KMS-11 (cell line): Measurements from ENCODE around the gene CCDC148.
"Not testable (repeated sequence)": the region's sequence is repeated elsewhere in the genome, so short reads cannot be mapped to it uniquely, and the experiment has no call there.

Experiments used
- H2AFZ ChIP-seq: fragments of 200-600 bp; sonication (generic); 2 replicates; pipeline ENCODE4 v1.6.1; 2016; ENCODE audit warnings: antibody characterized with exemption, mixed run types, low read depth
- H3K27ac ChIP-seq: fragments of 200-600 bp; sonication (generic); 2 replicates; pipeline ENCODE4 v1.6.1; 2016; ENCODE audit warnings: mild to moderate bottlenecking, mixed run types
- H3K27me3 ChIP-seq: fragments of 200-600 bp; sonication (generic); 2 replicates; pipeline ENCODE4 v1.6.1; 2017; ENCODE audit warnings: mild to moderate bottlenecking, low read depth, mixed run types, moderate library complexity; ENCODE audit not compliant: insufficient read depth
- H3K36me3 ChIP-seq: fragments of 200-600 bp; sonication (generic); 2 replicates; pipeline ENCODE4 v1.6.1; 2017; ENCODE audit warnings: mild to moderate bottlenecking, mixed run types; ENCODE audit not compliant: insufficient read depth
- H3K4me1 ChIP-seq: fragments of 200-600 bp; sonication (generic); 2 replicates; pipeline ENCODE4 v1.6.1; 2016; ENCODE audit warnings: mild to moderate bottlenecking, low read depth, mixed run types; ENCODE audit not compliant: poor library complexity, severe bottlenecking
- H3K4me2 ChIP-seq: fragments of 200-600 bp; sonication (generic); 2 replicates; pipeline ENCODE4 v1.7.0; 2016; ENCODE audit warnings: mild to moderate bottlenecking, mixed run types
- H3K4me3 ChIP-seq: fragments of 200-600 bp; sonication (generic); IDR thresholded peaks from 2 replicates; pipeline ENCODE4 v1.6.1; 2017; ENCODE audit warnings: low read depth, low read length, mixed read lengths; ENCODE audit not compliant: insufficient read depth
- H3K79me2 ChIP-seq: fragments of 200-600 bp; sonication (generic); 2 replicates; pipeline ENCODE4 v1.6.1; 2016; ENCODE audit warnings: low read depth, mixed run types; ENCODE audit not compliant: insufficient read depth
- H3K9ac ChIP-seq: fragments of 200-600 bp; sonication (generic); 2 replicates; pipeline ENCODE4 v1.6.1; 2016; ENCODE audit warnings: mild to moderate bottlenecking, mixed run types
- H4K20me1 ChIP-seq: fragments of 200-600 bp; sonication (generic); 2 replicates; pipeline ENCODE4 v1.6.1; 2016; ENCODE audit warnings: mild to moderate bottlenecking, mixed run types; ENCODE audit not compliant: insufficient read depth
- TF ChIP-seq, protein P1 (sequence below): fragments of 200-600 bp; sonication (generic); conservative IDR thresholded peaks from 2 replicates; pipeline ENCODE4 v1.6.1; 2017; ENCODE audit warnings: low read depth, mild to moderate bottlenecking, antibody characterized with exemption, low read length, moderate library complexity, mixed read lengths

CCDC148 gene

GRCh38 chr2:158458617-158458920 lies 2.0 kb upstream of the CCDC148 start:
- H3K27ac ChIP-seq = peak overlapping the region; percentile 91; the same call in 1 of the 2 replicates

GRCh38 chr2:158457826-158458616 lies 1.5 kb upstream of the CCDC148 start:
- H3K4me1 ChIP-seq = peaks cover 49% of the 10 kb centered on the region
- peak overlapping the region; percentile 91 for H3K27ac ChIP-seq
- H3K4me3 ChIP-seq = peak overlapping the region; percentile 97
- H3K27me3 ChIP-seq = no peaks in the 10 kb centered on the region
- H3K36me3 ChIP-seq = no peaks in the 10 kb centered on the region
- H4K20me1 ChIP-seq = peaks cover 33% of the 10 kb centered on the region
- peak overlapping the region; percentile 86 for H3K4me2 ChIP-seq
- TF ChIP-seq, protein P1, sequence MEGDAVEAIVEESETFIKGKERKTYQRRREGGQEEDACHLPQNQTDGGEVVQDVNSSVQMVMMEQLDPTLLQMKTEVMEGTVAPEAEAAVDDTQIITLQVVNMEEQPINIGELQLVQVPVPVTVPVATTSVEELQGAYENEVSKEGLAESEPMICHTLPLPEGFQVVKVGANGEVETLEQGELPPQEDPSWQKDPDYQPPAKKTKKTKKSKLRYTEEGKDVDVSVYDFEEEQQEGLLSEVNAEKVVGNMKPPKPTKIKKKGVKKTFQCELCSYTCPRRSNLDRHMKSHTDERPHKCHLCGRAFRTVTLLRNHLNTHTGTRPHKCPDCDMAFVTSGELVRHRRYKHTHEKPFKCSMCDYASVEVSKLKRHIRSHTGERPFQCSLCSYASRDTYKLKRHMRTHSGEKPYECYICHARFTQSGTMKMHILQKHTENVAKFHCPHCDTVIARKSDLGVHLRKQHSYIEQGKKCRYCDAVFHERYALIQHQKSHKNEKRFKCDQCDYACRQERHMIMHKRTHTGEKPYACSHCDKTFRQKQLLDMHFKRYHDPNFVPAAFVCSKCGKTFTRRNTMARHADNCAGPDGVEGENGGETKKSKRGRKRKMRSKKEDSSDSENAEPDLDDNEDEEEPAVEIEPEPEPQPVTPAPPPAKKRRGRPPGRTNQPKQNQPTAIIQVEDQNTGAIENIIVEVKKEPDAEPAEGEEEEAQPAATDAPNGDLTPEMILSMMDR = peak; percentile 32
- H3K9ac ChIP-seq = peak overlapping the region; percentile 94
- peak overlapping the region; percentile 78 for H2AFZ ChIP-seq
- H3K79me2 ChIP-seq = peaks cover 58% of the 10 kb centered on the region

More at GRCh38 chr2:158458617-158458920, 2.0 kb upstream of the CCDC148 start:
- H4K20me1 ChIP-seq = peaks cover 38% of the 10 kb centered on the region
- peak overlapping the region; percentile 86 for H3K4me2 ChIP-seq
- H3K79me2 ChIP-seq = peaks cover 63% of the 10 kb centered on the region
- H3K4me1 ChIP-seq = peaks cover 54% of the 10 kb centered on the region
- TF ChIP-seq, protein P1 = no peak
- no peaks in the 10 kb centered on the region for H3K27me3 ChIP-seq
- H3K36me3 ChIP-seq = no peaks in the 10 kb centered on the region
- H2AFZ ChIP-seq = peak overlapping the region; percentile 78; the same call in 1 of the 2 replicates
- peak overlapping the region; percentile 94; the same call in 1 of the 2 replicates for H3K9ac ChIP-seq
- H3K4me3 ChIP-seq = peak overlapping the region; percentile 96

DNA sequence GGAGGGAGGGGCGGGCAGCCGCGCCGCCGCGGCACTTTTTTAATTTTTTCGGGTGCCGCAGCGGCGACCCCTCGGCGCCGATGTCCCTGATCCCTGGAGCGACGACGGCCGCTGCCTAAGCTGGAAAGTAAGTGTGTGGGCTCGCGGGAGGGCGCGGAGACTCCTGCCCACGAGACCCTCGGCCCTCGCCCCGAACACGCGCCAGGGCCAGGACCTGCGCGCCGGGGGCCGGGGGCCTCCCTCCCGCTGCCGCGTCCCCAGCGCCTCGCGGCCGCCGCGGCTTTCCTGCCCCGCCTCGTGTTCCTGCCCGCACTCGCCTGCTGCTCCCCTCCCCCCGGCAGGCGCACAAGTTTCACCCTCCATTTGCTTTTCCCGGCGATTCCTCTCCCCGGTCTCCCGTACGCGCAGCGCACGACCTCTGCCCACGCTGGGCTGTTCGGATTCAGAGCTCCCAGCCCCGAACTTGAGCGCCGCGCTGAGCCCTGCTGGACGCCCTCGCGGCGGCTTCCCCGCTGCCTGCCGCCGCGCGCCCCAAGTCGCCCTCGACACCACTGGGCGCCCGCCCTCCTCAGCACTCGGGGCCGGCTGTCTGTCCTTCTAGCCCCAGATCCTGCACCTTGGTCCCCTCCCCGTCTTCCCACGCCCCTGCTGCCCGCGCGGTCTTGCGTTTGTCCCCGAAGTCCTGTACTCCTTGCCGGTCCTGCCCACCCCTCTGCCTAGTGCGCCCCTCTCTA lies 706 bp upstream of the CCDC148 start:
- Histone ChIP-seq H3K4me2 (peak overlapping the region; percentile 86; the same call in 1 of the 2 replicates), H3K79me2 (peaks cover 50% of the 10 kb centered on the region), H3K4me1 (peaks cover 47% of the 10 kb centered on the region), H3K4me3 (peak overlapping the region; percentile 97), H4K20me1 (peaks cover 33% of the 10 kb centered on the region), H3K27ac (peak overlapping the region; percentile 91), H3K36me3 (no peaks in the 10 kb centered on the region), H2AFZ (peak overlapping the region; percentile 78), H3K9ac (peak overlapping the region; percentile 94), H3K27me3 (no peaks in the 10 kb centered on the region)
- TF ChIP-seq, protein P1 = peak; percentile 37; the same call in 1 of the 2 replicates

DNA sequence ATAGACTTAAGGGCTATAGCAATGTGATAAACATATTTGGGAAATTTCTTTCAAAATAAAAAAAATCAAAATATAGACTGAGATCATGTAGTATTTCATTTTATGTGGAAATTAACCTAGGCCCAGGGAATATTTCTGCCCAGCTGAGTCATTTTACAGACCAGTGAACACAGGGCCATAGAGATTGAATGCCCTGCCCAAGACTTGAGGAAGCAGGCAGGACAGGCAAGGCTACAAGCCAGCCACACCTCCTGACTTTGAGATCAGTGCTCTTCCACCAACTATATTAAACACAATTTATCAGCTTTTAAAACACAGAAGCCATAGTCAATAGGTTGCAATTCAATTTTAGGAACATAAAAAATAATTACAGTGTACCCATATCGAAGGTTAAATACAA lies 12.9 kb downstream of the CCDC148 start:
- Histone ChIP-seq H3K4me3 (no peak overlapping the region), H3K27ac (no peak overlapping the region), H3K27me3 (no peaks in the 10 kb centered on the region), H3K4me2 (no peak overlapping the region), H3K36me3 (no peaks in the 10 kb centered on the region), H3K4me1 (no peaks in the 10 kb centered on the region), H2AFZ (no peak overlapping the region), H3K79me2 (no peaks in the 10 kb centered on the region), H4K20me1 (no peaks in the 10 kb centered on the region), H3K9ac (no peak overlapping the region)
- TF ChIP-seq, protein P1 = no peak

DNA sequence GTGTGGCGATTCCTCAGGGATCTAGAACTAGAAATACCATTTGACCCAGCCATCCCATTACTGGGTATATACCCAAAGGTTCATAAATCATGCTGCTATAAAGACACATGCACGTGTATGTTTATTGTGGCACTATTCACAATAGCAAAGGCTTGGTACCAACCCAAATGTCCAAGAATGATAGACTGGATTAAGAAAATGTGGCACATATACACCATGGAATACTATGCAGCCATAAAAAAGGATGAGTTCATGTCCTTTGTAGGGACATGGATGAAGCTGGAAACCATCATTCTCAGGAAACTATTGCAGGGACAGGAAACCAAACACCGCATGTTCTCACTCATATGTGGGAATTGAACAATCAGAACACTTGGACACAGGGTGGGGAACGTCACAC lies 17.5 kb downstream of the CCDC148 start:
- H4K20me1 ChIP-seq, H3K27me3 ChIP-seq: not testable (repeated sequence)

GRCh38 chr2:158433716-158434115 lies 22.8 kb downstream of the CCDC148 start:
- H3K36me3 ChIP-seq, H3K4me1 ChIP-seq, H3K9ac ChIP-seq, H4K20me1 ChIP-seq, H3K27me3 ChIP-seq, H3K79me2 ChIP-seq, H3K27ac ChIP-seq, H2AFZ ChIP-seq, H3K4me2 ChIP-seq, H3K4me3 ChIP-seq: not testable (repeated sequence)

More for the DNA sequence above, 17.5 kb downstream of the CCDC148 start:
- H2AFZ ChIP-seq, H3K9ac ChIP-seq, H3K4me1 ChIP-seq, H3K4me2 ChIP-seq, H3K36me3 ChIP-seq, H3K79me2 ChIP-seq, H3K27ac ChIP-seq, H3K4me3 ChIP-seq: not testable (repeated sequence)
